Body of pancreas (tissue), 4 donors: ENCODE measurements around the gene NBPF1. TPM values are rescaled to one million over a fixed set of nuclear protein-coding genes. Genes with fewer than 3 reads are reported as not detected.

Experiments
- ATAC-seq: fragments of 150-250 bp; one replicate; pipeline ENCODE4 v1.9.1; 2016
- DNase-seq, 4 donors: peaks; one replicate each; pipeline ENCODE4 v3.0.0-alpha.2; 2019
- H3K27ac ChIP-seq, 4 donors: fragments of 200-600 bp; sonication (generic); 1 replicate in 3 of 4; 2 replicates in 1 of 4; pipeline versions ENCODE4 v1.5.1 to v1.6.1; 2016 to 2019; ENCODE audit warnings: mild to moderate bottlenecking in 1 of 4, mixed read lengths in 1 of 4, moderate library complexity in 1 of 4
- H3K27me3 ChIP-seq, 2 donors: fragments of 200-600 bp; sonication (generic); one replicate each; pipeline ENCODE4 v1.6.0; 2016; ENCODE audit warnings: mild to moderate bottlenecking in 1 of 2
- H3K36me3 ChIP-seq, 2 donors: fragments of 200-600 bp; sonication (generic); replicated peaks in 1 of 2; 2 replicates each; pipeline ENCODE4 v1.5.1; 2016; ENCODE audit warnings: low read depth in 2 of 2; ENCODE audit not compliant: insufficient read depth in 1 of 2
- H3K4me1 ChIP-seq: fragments of 200-600 bp; sonication (generic); one replicate; pipeline ENCODE4 v1.6.0; 2016
- H3K4me3 ChIP-seq, 2 donors: fragments of 200-600 bp; sonication (generic); 1 replicate in 1 of 2; 2 replicates in 1 of 2; pipeline ENCODE4 v1.5.1; 2016 to 2019
- H3K9me3 ChIP-seq, 3 donors: fragments of 200-600 bp; sonication (generic); 1 replicate in 2 of 3; 2 replicates in 1 of 3; pipeline ENCODE4 v1.5.1; 2016
- POLR2A ChIP-seq, 3 donors: fragments of 450-650 bp; IDR thresholded peaks; one replicate each; pipeline ENCODE4 v1.6.1; 2016; ENCODE audit warnings: antibody characterized with exemption in 3 of 3, mild to moderate bottlenecking in 2 of 3
- WGBS, 2 donors: methylation state at CpG; one replicate each; pipeline ENCODE4 v1.1.5; 2017; 5-methylcytosine and 5-hydroxymethylcytosine counted together
- intact Hi-C: fragments of 100-400 bp; cut with DNase I; formaldehyde crosslinking; loops from one replicate; pipeline ENCODE4 v1.15.1; 2023
- total RNA-seq, 2 donors: library from RNA; depleted of rRNA; stranded (reverse); fragments of >200 nt; gene quantifications; one replicate each; pipeline ENCODE4 v1.1.0, GENCODE V29; 2016
- TF ChIP-seq, protein P1 (sequence below), 7 experiments: fragments of 450-650 bp in 4 of 7; fragments of 200-600 bp in 3 of 7; sonication (generic) in 3 of 7; IDR thresholded peaks; one replicate each; pipeline ENCODE4 v1.5.1; 2016 to 2019; ENCODE audit warnings: antibody characterized with exemption in 7 of 7

The NBPF1 gene
- total RNA-seq, 2 donors from 2014 or later: 22.3 to 41.5 TPM

DNA sequence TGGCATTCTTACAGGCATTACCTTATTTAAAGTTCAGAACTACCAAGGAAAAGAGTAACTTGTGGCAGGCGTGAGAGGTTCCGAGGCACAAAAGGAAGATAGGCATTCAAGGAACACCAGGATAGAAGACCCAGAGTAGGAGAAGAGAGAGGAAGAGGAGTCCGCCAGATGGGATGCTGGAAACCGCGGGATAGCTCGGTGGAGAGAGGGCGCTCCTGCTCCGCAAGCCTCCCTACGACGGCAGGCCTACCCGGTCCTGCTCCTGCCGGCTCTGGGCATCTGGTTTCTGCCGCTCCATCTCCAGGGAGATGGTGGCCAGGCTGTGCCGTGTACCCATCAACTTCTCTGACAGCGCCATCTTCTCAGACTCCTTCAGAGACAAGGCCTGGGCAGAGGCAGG is 5.4 kb upstream of the NBPF1 start:
- Histone ChIP-seq H3K27ac (no peak overlapping the region), H3K4me1 (peaks cover 14% of the 10 kb centered on the region), H3K36me3 (peaks cover 0 to 4% of the 10 kb centered on the region in 2 donors), H3K27me3 (no peaks in the 10 kb centered on the region), H3K4me3 (no peak overlapping the region), H3K9me3 (no peaks in the 10 kb centered on the region)
- TF ChIP-seq, protein P1, sequence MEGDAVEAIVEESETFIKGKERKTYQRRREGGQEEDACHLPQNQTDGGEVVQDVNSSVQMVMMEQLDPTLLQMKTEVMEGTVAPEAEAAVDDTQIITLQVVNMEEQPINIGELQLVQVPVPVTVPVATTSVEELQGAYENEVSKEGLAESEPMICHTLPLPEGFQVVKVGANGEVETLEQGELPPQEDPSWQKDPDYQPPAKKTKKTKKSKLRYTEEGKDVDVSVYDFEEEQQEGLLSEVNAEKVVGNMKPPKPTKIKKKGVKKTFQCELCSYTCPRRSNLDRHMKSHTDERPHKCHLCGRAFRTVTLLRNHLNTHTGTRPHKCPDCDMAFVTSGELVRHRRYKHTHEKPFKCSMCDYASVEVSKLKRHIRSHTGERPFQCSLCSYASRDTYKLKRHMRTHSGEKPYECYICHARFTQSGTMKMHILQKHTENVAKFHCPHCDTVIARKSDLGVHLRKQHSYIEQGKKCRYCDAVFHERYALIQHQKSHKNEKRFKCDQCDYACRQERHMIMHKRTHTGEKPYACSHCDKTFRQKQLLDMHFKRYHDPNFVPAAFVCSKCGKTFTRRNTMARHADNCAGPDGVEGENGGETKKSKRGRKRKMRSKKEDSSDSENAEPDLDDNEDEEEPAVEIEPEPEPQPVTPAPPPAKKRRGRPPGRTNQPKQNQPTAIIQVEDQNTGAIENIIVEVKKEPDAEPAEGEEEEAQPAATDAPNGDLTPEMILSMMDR (IDR thresholded peaks at IDR 0.05): no peak
- no peak for TF ChIP-seq POLR2A (IDR thresholded peaks at IDR 0.05)
- intact Hi-C loops: no loop called here
- DNase-seq: peak in 3 of 4 donors; percentile 6 to 30 (median 23)
- 79 to 82% methylated on average over 15 of the region's 15 CpGs for WGBS, 2 donors
- ATAC-seq: no peak

DNA sequence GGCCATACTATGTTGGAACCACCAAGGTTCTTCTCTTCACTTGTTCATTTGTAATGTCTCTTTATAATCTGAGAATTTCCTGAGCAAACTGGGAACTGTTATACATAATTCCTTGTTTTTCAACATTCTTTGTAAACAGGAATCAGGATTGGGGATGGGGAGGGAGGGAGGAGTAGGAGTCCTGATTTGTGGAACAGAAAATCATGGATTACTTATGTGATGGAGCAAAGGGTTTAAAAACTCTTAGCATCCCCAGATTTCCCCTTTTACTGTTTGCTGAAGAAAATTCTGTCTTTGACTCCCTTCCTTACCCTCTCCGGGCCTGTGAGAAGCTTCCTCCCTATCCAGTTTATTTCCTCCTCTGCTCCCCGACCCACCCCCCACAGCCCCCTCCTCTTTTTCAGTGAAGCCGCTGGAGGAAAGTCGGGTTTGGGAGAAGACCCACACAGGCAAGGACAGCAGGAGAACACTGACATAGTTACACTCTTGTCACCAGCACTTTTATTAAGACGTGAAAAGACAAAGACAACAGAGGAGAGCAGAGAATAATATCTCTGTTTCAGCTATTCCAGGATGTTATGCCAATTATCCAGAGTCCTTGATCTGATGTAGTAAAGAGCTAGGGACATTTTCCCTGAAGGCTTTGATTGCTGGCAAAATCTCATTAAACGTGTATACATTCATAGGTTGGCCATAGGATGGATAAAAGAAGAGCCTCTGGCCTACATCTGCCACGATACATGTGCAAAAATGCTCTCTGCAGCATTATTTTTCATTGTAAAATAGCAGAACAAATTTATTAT is 4.6 kb upstream of the NBPF1 start:
- H3K4me1 ChIP-seq: peaks cover 9% of the 10 kb centered on the region
- no peak overlapping the region for H3K27ac ChIP-seq
- peaks cover 0 to 4% of the 10 kb centered on the region in 2 donors for H3K36me3 ChIP-seq
- intact Hi-C loops: no loop called here
- no peak for ATAC-seq
- no peaks in the 10 kb centered on the region for H3K27me3 ChIP-seq
- no peaks in the 10 kb centered on the region for H3K9me3 ChIP-seq
- WGBS, 2 donors: 68 to 70% methylated on average over 7 of the region's 7 CpGs
- DNase-seq: no peak
- no peak for TF ChIP-seq POLR2A (IDR thresholded peaks at IDR 0.05)
- TF ChIP-seq, protein P1 (IDR thresholded peaks at IDR 0.05): no peak
- H3K4me3 ChIP-seq: no peak overlapping the region

DNA sequence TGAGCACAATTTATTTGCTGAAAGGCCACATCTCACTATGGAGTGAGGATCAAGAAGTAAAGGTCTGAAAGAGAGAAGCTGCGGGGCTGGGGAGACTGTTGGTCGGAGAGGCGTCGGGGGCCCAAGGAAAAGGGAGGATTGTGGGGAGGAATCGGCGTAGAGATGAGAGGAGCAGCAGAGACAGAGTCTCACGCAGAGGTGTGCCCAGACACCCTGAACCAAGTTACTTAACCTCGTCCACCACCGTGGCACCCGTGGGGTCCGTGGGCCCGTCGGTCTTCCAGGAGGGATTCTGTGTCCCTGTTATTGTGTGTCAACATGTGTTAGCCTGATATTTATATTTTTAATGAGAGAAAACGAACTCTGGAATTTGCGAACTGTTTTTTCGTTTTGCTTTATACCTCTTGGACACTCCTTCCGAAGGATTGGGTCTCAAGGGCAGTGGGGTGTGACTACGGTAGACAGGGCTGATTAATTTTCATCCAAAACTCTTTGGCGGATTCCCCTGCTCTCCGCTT is 3.8 kb upstream of the NBPF1 start:
- H3K4me3 ChIP-seq: no peak overlapping the region
- intact Hi-C loops: no loop called here
- no peaks in the 10 kb centered on the region for H3K9me3 ChIP-seq
- DNase-seq: peak in 1 of 4 donors; percentile 24
- peaks cover 16% of the 10 kb centered on the region for H3K4me1 ChIP-seq
- peaks cover 0 to 4% of the 10 kb centered on the region in 2 donors for H3K36me3 ChIP-seq
- no peak for ATAC-seq
- no peaks in the 10 kb centered on the region for H3K27me3 ChIP-seq
- TF ChIP-seq, protein P1 (IDR thresholded peaks at IDR 0.05): no peak
- TF ChIP-seq POLR2A (IDR thresholded peaks at IDR 0.05): no peak
- no peak overlapping the region for H3K27ac ChIP-seq
- 84 to 85% methylated on average over 20 of the region's 20 CpGs for WGBS, 2 donors

DNA sequence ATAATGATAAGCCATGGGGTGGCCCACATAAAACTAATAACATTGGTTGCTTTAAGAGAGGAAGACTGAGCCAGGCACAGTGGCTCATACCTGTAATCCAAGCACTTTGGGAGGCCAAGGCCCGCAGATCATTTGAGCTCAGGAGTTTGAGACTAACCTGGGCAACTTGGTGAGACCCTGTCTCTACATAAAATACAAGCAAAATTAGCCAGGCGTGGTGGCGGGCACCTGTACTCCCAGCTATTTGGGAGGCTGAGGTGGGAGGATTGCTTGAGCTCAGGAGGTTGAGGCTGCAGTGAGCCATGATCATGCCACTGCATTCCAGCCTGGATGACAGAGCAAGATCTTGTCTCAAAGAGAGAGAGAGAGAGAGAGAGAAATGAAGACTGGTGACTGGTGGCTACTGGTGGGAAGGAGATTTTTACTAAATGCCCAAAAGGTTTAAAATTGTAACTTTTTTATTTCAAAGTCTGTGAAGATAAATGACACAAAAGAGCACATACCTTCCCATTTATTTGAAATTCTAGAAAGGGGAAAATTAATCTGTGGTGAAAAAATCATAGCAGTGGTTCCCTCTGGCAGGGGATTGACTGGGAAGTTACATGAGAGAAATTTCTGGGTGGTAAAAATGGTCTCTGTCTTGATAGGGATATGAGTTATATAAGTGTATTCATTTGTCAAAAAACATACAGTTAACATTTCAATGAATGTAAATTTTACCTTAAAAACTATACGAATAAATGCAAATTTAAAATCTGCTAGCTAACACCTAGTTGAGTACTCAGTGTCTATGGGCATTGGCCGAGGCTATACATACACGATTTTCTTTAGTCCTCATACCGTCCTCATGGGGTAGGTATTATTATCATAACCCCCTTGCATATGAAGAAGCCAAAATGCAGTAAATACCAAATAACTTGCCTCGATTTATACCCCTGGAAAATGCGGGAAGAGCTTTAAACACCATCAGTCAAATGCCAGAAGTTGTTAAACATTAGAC is 2.2 kb upstream of the NBPF1 start:
- intact Hi-C loops: no loop called here
- DNase-seq: peak in 3 of 4 donors; percentile 3 to 20 (median 10)
- Histone ChIP-seq H3K4me3 (no peak overlapping the region), H3K9me3 (no peaks in the 10 kb centered on the region), H3K36me3 (peaks cover 0 to 4% of the 10 kb centered on the region in 2 donors), H3K27me3 (no peaks in the 10 kb centered on the region), H3K27ac (no peak overlapping the region), H3K4me1 (peaks cover 19% of the 10 kb centered on the region)
- TF ChIP-seq, protein P1 (IDR thresholded peaks at IDR 0.05): no peak
- no peak for TF ChIP-seq POLR2A (IDR thresholded peaks at IDR 0.05)
- WGBS, 2 donors: 72 to 74% methylated on average over 9 of the region's 9 CpGs
- ATAC-seq: no peak
